ENCODE data around the gene SPATA32.

GRCh38 chr17:45277992-45278391, 16.1 kb upstream of the SPATA32 start:
- no peak for TF ChIP-seq CHD4 (IDR thresholded peaks at IDR 0.05; ENCODE audit: borderline replicate concordance)
- TF ChIP-seq PBX3 (IDR thresholded peaks at IDR 0.05) = no peak
- TF ChIP-seq CTCF (IDR thresholded peaks at IDR 0.05) = no peak
- no peak for TF ChIP-seq USF2 (IDR thresholded peaks at IDR 0.05)
- no peak for TF ChIP-seq REST (IDR thresholded peaks at IDR 0.05)
- no peak for TF ChIP-seq CHD2 (IDR thresholded peaks at IDR 0.05; ENCODE audit: low read length, partially characterized antibody)
- TF ChIP-seq POLR2A (IDR thresholded peaks at IDR 0.05; ENCODE audit: low read length) = no peak
- TF ChIP-seq BHLHE40 (IDR thresholded peaks at IDR 0.05; ENCODE audit: low read depth, low read length) = no peak
